Stimulated activated CD4-positive, alpha-beta T cell treated with anti-CD3 and anti-CD28 coated beads, Interleukin-12 subunit alpha, Interleukin-12 subunit beta, amount 100 ng/mL, for 48 hours (primary cell): Measurements from ENCODE around the gene CDKN1C.
A peak's percentile ranks its signal among the peaks of the same experiment; 100 is the strongest.
"Not testable (repeated sequence)": the region's sequence is repeated elsewhere in the genome, so short reads cannot be mapped to it uniquely, and the experiment has no call there.

Source experiments
- DNase-seq, 3 donors: peaks; one replicate each; pipeline ENCODE4 v3.0.0-alpha.2; 2020; ENCODE audit warnings: low read depth in 2 of 3, low spot score in 1 of 3

Gene CDKN1C

DNA sequence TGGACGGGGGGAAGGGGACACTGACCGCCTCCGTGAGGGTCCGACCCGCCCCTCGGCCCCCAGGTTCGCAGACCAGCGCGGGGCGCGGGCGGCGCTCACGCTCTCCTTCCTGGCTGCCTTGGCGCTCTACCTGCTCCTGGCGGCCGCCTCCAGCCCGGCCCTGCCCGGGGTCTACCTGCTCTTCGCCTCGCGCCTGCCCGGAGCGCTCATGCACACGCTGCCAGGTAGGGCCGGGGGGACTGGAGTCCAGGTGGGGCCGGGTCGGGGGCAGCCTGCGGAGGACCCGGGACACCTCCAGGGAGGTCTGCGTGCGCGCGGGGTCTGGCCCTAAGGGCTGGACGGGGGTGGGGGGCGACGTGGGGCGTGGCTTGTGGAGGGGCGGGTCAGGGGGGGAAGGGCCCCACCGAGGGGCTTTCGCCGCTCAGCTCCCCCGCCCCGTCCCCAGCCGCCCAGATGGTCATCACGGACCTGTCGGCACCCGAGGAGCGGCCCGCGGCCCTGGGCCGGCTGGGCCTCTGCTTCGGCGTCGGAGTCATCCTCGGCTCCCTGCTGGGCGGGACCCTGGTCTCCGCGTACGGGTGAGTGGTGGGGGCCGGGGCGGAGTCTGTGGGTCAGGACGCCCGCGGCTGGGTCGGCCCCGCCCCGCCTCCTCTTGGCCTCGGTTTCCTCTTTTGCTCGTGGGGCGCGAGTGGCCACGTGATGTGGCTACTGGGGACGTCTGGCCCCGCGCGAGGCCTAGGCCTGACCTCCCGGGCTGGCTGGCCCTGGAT, 23.7 kb upstream of the CDKN1C start:
- DNase-seq, result no peak

DNA sequence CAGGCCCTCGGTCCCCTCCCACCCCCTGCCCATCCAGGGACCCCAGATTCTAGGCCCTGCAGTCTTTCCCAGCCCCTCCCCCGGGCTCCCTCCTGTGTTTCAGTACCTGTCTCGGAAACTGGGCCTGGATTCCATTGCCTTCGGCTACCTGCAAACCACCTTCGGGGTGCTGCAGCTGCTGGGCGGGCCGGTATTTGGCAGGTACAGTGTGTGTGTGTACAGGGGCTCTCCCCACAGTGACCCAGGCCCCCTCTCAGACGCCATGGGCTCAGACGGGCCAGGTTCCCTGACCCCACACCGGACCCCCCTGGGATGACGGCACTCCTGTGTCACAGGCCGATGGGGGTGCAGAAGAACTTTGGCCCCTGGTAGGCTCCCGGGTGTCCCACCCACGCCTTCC, 22.6 kb upstream of the CDKN1C start:
- no peak for DNase-seq

DNA sequence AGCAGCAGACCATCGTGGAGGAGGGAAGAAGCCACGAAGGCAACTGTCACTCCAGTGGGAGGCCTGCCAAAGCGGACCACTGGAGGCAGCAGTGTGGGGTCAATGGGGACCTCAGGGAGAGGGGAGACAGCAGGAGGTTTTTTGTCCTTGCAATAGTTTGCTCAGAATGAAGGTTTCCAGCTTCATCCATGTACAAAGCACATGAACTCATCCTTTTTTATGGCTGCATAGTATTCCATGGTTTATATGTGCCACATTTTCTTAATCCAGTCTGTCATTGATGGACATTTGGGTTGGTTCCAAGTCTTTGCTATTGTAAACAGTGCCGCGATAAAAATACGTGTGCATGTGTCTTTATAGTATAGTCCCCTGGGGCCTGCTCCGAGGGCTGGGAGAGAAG, 19.7 kb upstream of the CDKN1C start:
- not testable (repeated sequence) for DNase-seq

DNA sequence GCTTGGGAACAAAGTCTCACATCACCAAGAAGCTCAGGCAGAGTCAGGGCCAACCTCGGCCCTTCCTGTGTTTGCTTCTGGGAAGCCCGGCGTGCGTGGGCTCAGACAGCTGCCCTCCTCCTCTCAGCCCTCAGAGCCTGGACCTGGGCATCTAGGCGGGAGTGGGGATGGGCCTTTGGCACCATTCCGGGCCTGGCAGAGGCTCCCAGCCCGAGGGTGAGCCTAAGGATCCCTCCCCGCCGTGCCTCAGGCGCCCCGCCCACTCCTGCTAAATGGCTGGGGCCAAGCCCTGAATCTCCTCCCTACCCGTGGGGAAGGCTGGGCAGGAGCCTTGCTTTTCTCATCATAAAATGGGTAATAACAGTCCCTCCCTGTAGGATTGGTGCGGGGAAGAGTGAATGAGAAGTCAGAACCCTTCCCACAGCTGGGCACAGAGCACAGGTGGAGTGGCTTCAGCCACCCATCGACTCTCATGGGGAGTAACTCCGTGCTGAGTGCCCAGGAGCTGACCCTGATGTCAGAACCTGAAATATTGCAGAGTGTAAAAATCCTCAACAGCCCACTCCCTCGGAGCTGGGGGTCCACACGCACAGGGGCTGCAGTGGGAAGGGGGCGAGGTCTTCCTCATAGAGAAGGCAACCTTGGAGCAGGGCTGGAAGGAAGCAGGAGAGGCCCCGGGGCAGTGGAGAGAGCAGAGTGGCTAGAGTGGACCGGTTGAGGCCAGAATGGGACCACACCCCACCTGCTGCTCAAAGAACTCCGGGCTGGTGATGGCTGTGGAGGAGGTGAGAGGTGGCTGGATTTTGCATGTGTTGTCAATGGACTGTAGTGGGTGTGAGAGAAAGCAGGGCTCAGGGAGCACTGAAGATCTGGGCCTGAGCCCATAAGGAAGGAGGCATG, 18.8 kb upstream of the CDKN1C start:
- no peak for DNase-seq

DNA sequence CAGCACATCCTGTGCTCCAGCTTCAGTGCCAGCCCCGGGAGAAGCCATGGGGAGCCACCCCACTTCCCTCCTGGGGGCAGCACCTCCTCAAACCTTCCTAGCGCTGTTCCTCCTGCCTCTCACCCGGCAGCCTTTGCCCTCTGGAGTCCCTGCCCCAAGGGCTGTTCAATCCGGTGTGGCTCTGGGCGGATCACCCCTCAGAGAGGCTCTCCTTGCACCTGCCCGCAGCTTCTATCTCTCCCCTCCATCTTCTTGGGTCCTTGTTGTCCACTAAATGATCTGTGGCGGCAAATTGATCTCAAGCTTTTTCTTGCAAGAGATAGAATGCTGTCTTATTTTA, 18.1 kb upstream of the CDKN1C start:
- DNase-seq, result no peak

DNA sequence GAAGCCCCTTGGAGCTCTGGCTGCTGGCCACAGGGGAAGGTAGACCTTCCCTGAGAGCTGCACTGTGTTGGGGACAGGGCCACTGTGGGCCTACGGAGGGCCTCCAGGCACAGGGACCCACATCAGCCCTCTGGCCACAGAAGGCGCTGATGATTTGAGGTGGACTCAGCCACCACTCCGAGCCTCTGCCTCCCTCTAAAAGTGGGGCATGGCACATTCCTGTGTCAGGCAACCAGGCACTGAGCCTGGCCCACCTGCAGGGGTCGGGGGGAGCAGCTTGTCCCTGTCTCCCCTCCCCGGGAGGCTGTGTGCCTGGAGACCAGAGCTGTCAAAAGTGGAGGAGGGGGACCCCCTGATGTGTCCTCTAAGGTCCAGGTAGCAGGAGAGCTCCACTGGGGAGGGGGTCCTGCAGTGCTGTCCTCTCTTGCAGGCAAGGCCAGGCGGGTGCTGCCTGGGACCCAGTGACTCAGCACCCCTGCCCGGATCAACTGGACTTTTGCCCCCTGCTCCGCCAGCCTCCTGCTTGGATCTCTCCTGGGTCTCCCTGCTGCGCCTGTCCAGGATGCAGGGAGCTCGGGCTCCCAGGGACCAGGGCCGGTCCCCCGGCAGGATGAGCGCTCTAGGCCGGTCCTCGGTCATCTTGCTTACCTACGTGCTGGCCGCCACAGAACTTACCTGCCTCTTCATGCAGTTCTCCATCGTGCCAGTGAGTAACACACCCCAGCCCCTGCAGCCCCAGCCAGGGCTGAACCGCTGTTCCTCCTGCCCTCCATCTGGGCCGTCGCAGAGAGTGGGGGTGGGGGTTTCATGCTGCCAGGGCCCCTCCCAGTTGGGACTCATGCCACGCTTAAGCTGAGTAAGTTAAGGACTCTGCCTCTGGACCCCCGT, 17.5 kb upstream of the CDKN1C start:
- DNase-seq, result no peak

DNA sequence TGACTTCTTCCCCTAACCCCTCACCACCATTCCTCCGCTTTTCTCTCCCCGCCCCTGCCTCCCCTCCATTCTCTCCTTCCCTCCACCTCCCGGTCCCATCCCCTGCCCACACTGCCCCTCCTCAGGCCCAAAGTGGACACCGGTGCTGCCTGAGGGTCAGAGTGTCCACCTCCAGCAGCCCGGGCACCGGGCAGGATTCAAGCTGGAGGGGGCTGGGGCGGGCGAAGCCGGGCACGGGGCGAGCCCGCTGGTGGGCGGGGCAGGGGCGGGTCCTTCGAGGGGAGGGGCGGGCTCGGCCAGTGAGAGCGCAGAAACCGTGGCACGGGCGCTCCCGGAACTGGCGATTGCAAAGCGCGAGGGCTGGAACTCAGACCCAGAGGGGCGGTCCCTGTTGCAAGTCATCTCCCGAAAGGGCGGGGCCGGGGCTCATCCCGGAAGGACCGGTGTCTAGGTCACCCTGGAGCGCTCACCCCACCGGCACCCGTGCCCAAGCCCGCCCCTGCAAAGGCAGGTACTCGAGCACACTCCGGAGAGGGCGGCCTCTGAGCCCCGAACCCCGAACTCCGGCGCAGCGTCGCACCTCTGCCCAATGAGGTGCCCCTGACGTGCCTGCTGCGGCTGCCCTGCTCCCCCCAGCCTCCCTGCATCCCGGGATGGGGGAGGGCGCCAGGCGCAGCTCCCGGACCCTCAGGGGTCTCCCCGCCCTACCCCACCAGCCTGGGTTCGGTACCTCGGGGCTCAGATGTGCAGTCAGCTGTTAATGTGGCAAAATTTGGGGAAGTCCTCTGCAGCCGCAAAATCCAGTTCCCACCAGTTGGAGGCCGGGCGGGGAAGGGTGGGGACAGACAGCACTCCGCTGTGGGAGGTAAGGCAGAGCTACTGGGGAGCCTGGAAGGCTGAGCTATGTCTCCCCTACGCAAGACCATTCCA, 16.5 kb upstream of the CDKN1C start:
- peak; percentile 93 to 94 (median 93) for DNase-seq

DNA sequence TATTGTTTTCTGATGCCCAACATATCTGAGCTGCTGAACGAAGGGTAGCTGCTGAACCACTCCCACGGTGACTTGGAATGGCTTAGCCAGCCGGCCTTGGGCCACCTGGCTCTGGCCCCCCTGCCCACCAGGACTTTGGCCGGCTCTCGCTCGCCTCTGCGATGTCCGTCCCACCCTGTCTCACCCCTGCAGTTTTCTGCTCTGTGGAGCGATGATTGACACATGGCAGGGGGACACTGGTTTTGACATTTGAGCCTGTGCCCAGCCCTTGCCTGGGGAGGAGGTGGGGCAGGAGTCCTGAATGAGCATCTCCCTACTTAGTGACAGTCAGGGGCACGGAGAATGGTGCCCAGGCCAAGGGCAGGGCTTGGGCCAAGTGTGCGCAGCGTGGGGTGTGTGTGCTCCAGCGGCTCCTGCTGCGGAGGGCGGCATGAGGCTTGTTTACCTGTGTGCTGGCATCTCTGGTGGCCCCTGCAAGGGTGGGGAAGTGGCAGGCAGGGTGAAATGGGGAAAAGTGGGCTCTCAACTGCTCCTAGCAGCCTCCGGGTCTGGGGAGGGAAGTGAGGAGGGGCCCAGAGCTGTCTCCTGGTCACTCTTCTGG, 15.7 kb upstream of the CDKN1C start:
- no peak for DNase-seq

DNA sequence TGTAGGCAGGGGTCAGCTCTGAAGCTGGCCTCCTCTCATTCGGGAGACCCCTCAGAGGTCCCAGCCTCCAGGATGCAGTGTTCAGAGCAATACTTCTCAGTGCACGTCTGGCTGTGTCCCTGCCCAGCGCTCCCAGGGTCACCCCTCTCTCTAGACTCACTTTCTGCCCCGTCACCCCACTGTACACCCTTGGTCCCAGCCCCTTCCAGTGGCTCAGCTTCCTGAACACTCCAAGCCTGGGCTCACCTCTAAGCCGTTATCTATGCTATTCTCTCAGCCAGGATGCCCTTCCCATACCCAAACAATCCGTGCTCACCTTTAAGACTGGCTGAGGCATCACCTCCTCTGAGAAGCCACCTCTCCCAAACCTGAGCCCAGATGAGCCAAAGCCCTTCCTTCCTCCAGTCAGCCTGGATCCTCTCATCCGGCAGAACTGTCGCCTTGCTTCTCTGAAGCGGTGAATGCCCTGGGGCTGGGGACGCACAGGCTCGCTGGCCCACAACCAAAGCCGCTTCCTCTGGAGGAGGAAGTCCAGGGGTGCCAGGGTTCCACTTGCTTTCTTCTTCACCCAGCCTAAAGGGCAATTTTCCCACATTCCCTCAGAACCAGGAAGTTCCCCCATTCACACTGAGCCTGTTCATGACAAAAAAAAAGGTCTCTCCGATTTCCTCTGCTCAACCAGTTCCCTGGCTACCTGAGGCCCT, 13.7 kb upstream of the CDKN1C start:
- no peak for DNase-seq

DNA sequence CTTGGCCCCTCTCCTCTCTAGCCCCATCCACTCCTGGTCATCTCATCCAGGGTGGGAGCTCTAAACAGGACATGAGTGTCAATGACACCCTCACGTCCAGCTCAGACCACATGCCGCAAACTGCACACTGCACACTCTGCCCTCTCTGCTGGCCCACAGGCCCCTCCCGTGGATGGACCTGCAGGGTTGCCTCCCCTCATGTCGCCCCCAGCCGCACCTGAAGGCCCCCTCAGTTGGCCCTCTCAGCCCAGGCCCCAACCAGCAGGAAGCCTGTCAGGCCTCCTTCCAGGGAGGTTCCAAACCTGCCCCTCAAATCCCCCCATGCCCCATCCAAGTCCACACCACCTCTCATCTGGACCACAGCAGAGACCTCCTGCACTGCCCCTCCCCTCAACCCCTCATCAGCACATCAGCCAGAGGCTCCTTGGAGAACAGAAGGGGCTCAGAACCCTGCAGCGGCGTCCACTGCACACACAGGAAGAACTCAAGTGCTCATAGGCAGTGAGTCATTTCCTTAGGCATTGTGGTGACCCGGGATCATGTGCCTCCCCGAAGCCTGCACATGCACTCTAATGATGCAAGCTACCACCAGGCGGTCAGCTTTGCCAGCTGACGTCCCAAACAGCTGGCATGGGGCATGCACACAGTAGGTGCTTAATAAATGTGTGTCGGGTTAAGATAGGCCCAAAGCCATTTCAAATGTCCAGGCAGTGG, 12.9 kb upstream of the CDKN1C start:
- peak in 2 of 3 donors; percentile 36 to 41 for DNase-seq

DNA sequence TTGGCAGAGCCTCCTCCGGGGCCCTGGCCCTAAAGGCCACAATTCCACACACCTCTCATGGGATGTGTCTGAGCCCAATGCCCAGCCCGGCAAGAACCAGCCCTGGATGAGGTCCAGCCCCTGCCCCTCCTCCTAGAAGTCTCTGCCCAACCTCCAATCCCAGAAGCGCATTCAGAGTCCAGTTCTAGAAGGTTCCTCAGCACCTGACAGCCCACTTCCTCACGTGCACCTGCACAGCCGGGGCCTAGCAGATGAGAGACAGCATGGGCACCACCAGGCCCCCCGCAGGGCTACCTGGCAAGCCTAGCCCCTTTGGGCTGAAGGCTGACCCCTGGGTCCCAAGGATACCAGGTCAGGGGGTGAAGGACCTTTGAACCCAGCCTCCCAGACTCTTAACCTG, 11.5 kb upstream of the CDKN1C start:
- no peak for DNase-seq

DNA sequence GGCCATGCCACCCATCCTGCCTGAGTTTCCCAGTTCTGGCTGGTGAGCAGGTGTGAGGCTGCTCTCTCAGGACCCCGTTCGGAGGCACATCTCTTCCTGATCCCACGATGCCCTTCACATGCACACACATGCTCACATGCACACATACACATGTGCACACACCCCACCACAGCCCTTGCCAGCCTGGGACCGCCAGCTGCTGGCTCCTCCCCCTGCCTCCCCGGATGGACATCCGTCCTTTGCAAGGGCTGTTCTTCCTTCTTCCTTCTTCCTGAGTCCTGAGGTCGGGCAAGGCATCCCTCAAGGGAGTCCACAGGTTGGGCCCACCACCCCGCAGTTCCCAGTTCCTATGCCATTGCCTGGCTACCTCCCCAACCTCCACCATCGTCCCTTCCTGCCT, 10.5 kb upstream of the CDKN1C start:
- no peak for DNase-seq

DNA sequence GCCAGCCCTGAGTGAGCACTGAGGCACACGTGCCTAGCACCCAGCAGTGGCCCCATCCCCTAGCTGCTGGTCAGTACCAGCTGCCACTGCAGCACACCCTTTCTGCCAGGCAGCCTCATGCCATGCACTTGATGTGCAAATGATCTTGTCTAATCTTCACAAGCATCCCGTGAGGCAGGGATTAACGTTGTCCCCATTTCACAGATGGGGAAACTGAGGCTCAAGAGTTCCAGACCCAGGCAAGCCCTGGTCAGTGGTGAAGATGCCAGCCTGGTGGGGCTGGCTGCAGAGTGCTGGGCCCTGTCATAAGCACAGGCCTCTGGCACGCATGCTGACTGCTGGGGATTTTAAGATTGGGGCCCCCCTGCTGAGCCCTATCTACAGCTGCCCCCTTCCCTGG, 8.4 kb upstream of the CDKN1C start:
- no peak for DNase-seq

DNA sequence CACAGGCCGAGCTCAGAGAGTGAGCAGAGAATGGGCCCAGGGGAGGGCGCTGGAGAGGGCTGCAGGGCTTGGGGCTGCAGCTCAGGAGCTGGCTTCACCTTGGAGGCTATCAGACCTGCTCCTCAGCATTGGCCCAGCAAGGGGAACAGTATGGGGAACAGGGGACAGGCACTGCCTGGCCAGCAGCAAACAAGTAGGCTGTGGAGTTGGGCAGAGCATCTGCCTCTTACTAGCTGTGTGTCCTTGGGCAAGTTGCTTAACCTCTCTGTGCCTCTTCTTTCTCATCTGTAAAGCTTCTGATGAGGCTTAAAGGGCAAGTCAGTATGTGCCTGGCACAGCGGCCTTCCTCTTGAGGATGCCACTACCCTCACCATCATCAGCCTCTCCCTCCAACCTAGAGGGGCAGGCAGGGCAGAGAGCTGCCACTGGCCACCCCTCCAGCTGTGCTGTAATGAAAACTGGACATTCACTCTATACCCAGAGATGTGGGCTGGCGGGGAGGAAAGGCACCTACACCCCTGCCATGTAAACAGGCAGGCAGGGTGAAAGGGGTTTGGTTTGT, 7.5 kb upstream of the CDKN1C start:
- DNase-seq, result peak in 2 of 3 donors; percentile 37 to 41

DNA sequence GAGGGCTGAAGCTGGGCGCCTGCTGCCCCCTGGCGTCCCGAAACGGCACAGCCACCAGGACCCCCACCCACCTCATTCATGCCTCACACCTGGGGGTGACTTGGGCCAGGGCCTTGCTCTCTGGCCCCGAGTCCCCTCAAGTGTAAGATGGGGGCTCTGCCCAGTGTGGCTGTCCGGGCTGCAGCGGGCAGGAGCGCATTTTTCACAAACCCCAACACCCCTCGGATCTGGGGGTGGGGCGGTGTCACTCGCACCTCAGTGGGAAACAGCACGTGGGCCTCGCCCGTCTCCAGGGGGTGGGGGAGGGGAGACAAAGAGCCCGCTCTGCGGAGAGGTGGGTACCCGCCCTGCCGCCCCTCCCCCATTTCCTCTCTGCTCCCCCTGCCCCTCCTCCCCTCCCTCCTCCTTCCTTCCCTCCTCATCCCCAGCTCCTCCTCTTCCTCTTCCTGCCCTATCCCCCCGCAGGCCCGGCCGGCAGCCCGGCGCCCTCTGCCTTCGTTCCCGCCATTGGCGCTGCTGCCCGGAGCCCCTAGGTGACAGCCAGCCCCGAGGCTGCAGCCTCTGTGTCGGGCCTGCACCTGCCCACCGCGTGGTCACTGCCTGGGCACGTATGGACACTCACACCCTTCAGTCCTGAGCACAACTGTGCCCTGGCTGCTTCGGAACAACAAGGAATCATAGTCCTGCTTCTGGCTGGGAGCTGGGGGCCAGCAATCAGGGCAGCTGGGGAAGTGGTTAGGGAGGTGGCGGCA, 6.8 kb upstream of the CDKN1C start:
- peak; percentile 46 to 65 (median 52) for DNase-seq

DNA sequence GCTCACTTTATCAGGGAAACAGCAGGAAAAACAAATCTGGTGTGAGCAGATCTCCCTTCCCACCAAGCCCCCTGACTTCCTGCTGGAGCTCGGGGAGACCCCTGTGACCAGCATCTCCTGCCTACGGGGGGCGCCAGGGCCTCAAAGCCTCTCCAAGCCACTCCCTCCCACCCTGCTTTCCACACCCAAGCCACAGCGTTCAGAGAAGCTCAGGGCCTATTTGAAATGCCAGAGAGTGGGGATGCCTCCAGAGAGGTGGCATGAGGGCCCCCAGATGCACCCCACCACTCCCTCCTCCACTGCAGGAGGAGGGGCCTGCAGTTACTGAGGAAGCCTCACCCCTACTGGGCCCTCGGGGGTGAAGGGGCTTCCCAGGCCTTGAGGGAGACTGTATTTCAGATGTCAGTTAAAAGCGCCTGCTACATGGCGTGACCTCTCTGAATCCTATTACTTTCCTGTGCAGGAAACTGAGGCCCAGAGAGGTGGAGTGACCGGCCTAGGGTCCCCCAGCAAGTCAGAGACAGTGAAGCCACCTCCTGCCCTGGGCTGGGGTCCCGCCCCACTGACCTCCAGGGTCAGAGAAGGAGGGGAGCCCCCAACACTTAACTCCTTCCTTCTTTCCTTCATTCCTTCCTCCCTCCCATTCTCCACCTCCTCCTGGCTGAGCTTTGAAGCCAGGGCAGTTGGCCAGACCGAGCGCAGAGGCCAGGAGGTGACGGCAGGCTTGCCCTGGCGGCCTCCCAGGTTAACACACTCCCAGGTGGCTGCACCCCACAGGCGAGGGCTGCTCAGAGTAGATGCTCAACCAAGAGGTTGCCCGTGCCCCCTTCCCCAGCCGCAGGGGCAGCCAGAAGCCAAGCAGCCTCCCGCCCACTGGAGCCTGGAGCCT, 6.0 kb upstream of the CDKN1C start:
- no peak for DNase-seq
